GM21381 (cell line): ENCODE results near the gene MRFAP1.

Experiments
- ATAC-seq: cut with Tn5 transposase; IDR thresholded peaks from one replicate; pipeline ENCODE4 v1.9.1; 2021; ENCODE audit warnings: mild to moderate bottlenecking, moderate library complexity; ENCODE audit not compliant: unreplicated experiment

Gene MRFAP1

DNA sequence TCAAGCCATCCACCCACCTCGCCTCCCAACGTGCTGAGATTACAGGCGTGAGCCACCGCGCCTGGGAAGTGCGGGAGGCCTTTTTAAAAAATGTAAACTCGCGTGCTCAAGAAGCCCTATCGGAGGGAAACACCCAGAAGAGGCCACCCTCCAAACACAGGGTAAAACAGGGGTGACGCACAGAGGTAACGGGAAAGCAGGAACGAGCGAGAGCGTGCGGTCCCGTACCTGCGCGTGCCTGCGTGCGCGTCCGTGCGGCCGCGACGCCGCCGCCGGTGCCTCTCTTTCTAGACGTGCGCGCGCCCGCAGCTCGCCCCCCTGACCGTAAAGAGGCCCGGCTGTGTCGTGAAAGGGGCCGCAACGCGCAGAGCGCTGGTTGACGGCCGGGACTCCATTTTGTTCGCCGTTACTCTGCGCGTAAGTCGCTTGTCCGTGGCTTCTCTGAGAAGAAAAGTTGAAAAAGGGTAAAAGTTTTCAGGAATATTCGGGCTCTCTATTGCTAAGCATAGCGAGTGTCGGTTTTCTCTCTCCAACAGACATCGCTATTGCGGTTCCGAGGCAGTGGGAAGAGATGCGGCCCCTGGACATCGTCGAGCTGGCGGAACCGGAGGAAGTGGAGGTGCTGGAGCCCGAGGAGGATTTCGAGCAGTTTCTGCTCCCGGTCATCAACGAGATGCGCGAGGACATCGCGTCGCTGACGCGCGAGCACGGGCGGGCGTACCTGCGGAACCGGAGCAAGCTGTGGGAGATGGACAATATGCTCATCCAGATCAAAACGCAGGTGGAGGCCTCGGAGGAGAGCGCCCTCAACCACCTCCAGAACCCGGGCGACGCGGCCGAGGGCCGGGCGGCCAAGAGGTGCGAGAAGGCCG lies at the start of gene MRFAP1:
Gene MRFAP1 (plus strand): TSS at position 394 of the 872 bp plus-strand sequence. CDS start 178 bp downstream, at position 572.
- peak; percentile 83 for ATAC-seq

- ATAC-seq: peak; percentile 46
Observed at GRCh38 chr4:6591313-6591712, 49.2 kb upstream of the MRFAP1 start.

DNA sequence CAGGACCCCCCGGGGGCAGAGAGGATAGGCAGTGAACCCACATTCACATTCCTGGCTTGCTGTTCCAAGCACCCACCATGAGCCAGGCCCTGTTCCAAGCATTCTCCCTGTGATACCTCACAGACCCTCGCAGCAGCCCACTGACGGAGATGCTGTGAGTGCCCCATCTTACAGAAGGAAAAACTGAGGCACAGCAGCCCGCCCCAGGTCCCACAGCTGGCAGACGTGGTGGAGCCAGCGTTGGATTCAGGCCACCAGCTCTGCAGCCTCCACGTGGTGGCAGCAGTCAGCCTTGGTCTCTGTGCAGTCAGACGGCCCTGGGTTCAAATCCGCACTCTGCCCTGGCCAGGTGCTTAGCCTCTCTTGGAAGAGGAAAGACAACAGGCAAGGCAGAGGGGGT lies 48.7 kb upstream of the MRFAP1 start:
- no peak for ATAC-seq

DNA sequence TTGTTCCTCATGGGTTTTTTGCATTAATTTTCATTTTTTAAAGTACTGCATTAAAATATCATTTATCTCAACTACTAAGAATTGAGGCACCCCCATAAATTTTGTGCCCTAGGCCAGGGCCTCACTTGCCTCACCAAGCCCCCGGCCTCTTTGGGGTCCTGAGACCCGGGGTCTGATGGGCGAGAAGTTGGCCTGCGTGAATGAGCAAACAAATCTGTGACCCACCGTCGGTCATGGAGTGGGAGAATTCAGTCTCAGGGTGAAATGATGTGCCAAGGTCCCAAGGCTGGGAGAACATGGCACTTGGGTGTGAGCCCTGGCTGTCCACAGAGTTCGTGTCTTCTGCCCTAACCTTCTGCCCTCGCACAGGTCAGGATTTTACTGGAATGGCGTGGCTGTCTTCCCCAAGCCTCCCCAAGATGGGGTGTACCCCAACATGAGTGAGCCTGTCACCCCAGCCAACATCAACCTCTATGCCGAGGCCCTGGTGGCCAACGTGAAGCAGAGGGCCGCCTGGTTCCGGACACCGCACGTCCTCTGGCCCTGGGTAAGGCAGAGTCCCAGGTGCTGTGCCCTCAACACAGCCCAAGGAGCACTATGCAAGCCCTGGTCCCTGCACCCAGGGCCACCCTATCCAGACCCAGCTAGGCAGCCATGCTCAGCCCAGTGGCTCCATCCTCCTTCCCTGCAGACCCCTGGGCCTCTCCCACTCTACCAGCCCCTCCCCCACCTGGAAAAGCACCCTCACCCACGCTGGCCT lies 47.5 kb upstream of the MRFAP1 start:
- ATAC-seq: no peak

DNA sequence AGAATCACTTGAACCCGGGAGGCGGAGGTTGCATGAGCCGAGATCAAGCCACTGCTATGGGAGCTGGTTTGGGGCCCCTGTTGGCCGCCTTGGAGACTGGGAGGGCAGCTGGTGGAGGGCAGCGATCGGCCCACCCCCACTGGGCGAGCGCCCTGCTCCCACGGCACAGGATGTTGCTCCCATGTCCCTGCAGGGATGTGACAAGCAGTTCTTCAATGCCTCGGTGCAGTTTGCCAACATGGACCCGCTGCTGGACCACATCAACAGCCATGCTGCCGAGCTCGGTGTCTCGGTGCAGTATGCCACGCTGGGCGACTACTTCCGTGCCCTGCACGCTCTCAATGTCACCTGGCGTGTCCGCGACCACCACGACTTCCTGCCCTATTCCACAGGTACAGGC lies 46.1 kb upstream of the MRFAP1 start:
- no peak for ATAC-seq

DNA sequence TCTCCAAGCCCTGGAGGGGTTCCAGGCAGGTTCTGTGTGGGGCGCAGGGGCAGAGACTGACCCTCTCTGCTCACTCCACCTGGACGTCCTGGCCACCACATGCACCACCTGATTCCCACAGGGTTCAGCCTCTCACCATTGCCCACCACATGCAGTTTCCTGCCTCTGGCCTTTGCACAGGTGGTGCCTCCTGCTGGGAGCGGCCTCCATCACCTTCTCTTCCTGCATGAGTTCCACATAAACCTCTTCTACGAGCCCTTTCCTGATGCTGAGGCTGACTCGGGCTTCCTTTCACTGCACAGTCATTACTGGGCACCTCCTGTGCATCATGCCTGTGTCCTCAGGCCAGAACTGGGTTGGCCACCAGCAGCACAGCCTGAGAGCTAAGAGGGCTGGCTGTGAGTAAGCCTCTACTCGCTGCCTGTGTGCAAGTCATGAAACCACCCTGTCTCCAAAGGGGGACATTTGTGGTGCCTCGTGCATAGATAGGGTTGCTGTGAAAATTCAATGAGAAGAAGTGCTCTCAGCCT lies 45.6 kb upstream of the MRFAP1 start:
- no peak for ATAC-seq

DNA sequence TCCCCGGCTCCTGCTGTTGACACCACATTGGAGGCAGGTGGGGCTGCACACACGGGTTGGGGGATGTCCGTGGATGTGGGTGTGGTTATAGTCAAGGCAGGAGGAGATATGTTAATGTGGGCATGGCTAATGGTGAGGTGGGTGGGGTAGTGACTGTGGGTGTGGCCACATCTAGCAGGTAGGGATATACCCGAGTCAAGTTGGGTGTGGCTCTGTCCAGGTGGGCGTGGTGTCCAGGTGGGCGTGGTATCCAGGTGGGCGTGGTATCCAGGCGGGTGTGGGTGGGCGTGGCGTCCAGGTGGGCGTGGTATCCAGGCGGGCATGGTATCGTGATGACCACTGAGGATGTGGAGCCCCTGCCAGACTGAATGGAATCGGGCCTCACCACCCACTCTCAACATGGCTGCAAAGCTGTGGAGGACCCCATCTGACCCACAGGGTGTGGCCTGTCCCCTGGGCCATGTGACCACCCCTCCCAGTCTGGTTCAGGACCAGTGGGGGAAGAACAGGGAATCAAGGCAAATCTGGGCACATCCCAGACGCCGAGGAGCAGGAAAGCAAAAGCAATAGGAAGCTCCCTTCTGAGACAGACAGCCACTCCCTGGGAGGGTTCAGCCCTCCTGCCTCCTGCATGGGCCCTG lies 44.5 kb upstream of the MRFAP1 start:
- ATAC-seq: no peak

DNA sequence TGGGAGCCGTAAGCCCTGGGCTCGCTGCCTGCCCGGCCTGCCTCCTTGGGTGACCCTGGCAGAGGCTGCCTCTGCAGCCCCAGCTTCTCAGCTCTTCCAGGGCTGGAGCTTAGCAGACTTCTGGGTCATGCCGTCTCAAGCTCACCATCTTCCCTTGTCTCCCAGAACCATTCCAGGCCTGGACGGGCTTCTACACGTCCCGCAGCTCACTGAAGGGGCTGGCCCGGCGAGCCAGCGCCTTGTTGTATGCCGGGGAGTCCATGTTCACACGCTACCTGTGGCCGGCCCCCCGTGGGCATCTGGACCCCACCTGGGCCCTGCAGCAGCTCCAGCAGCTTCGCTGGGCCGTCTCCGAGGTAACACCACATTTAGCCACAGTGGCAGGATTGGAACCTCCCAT lies 43.5 kb upstream of the MRFAP1 start:
- ATAC-seq: no peak

DNA sequence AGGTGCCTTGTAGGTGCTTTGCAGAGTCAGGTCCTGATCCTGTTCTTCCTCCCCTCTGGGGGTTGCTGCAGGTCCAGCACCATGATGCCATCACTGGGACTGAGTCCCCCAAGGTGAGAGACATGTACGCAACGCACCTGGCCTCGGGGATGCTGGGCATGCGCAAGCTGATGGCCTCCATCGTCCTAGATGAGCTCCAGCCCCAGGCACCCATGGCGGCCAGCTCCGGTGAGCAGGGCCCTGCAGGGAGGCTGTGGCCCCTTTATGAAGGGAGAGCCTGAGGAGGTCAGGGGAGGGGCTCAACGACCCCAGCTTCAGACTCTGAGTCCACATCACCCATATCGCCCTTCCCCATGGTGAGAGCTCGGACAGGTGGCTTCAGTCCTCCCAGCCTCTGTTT lies 42.4 kb upstream of the MRFAP1 start:
- ATAC-seq: no peak

DNA sequence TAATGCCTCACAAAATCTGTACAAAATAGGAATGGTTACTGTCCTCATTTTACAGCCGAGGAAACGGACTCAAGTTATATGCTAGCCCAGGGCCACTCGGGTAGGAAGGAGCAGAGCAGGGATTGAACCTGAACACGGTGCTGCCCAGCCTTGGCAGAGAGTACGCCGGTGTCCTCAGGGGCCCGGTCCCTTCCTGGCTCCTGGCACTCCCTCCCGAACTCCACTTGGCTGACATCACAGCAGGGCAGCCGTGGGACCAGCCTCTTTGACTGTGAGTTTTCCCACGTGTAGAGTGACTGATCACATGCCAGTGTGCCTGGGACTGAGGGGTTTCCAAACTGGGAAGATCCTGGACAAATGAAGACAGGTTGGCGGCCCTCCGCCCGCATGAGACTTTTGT lies 41.8 kb upstream of the MRFAP1 start:
- no peak for ATAC-seq

DNA sequence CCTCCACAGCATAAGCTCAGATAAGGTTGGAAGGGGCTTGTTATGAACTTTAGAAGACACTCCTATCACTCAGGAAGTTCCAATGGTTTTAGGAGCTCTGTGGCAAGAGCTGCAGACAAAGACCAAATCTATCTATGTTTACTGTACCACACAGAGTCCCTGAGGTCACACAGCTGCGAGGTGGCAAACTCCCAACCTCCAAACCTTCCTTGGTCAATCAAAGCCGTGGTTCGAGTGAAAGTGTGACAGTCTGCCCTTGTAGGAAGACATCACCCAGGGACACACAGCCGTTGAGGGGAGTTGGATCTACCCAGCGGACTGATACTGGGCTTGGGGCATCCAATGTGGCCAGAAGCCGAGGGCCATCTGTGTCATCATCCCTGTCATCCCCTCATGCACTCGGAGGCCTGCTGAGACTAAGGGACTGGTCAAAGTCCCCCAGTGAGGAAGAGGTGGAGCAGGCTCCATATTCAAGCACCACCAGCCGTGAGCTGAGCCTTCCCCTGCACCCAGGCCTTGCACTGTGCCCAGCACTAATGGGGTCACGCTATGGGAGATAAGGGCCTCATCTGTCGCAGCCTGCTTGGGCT lies 38.7 kb upstream of the MRFAP1 start:
- ATAC-seq: no peak

GRCh38 chr4:6602289-6602688 lies 38.2 kb upstream of the MRFAP1 start:
- ATAC-seq: no peak

DNA sequence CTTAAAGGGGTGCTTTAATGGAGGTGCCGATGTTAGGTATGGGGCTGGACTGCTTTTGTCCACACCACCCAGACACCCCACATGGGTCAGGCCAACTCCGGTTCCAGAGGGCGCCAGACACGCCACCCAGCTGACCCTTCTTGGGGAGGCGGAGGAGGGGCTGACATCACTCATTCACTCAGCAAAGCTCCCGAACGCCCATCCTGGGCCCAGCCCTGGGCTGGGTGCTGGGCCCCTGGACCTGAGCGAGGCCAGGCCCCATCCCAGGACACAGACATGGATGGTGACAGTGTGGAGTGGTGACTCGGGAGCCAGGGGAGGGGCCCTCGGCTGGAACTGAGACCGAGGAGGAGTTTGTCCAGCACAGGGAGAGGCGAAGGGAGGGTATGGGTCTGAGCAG lies 37.4 kb upstream of the MRFAP1 start:
- ATAC-seq: no peak

GRCh38 chr4:6605114-6605513 lies 35.4 kb upstream of the MRFAP1 start:
- no peak for ATAC-seq

- no peak for ATAC-seq
Observed at GRCh38 chr4:6605605-6606004, 34.9 kb upstream of the MRFAP1 start.

DNA sequence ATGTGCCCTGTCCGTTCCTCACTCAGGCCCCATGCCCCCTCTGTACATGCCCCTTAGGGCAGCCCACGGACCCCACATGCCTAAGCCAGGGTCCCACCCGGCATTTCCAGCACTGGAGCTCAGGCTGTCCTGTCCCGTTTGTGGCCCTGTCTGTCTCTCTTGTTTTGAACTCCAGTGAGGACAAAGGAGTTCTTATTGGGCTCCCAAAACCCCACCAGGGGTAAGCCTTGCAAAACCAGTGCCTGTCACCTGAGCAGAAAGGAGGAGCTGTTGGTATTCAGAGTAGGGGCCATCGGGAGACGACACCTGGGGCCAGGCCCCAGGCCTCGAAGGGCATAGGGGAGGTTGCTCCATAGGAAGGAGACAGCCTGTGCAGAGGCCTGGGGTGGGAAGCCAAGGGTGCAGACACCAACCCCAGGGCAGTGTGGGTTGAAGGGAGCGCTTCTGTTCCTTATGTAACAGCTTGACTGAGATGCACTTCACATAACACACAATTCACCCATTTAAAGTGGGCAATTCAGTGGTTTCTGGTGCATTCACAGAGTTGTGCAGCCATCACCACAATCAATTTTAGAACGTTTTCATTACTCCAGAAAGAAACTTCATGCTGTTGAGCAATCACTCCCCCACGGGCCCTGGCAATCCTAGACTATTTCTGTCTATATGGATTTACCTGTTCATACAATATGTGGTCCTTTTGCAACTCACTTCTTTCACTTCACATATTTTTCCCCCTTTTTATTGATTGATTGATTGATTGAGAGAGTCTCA lies 33.8 kb upstream of the MRFAP1 start:
- ATAC-seq: no peak

DNA sequence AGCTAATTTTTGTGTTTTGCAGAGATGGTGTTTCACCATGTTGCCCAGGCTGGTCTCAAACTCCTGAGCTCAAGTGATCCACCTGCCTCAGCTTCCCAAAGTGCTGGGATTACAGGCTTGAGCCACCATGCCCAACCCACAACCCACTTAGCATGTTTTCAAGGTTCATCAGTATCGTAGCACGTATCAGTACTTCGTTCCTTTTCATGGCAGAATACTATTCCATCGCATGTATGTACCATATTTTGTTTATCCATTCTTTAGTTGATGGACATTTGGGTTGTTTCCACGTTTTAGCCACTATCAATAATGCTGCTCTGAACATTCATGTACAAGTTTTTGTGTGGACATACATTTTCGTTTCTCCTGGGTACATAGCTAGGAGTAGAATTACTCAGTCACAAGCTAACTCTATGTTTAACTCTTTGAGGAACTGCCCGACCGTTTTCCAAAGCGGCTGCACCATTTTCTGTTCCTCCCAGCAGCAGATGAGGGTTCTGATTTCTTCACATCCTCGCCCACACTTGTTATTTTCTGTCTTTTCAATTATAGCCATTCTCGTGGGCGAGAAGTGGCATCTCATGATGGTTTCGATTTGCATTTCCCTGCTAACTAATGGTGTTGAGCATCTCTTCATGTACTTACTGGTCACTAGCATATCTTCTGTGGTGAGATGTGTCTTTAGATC lies 33.0 kb upstream of the MRFAP1 start:
- no peak for ATAC-seq

DNA sequence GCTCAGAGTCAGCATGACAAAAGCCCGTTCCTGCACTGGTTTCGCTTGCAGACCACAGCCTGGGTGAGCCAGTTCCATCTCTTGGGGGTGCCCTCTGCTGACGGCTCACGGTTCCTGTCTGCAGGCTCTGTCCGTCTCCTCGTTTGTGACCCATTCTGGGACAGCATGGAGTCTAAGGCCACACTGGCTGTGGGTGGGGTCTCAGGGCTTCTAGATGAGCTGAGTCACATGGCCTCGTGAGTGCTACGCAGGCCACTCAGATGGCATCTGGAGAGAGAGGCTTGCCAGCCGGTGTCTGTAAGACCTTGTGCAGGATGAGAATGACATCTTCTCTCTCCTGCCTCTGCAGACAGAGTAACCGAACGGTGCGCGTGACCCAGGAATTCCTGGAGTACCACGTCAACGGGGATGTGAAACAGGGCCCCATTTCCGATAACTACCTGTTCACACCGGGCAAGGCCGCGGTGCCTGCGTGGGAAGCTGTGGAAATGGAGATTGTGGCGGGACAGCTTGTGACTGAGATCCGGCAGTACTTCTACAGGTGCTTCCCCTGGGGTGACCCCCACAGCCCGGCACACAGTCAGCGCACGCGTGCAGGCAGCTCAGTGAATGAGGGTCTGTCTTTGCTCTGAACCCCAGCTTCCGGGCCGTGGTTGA lies 31.6 kb upstream of the MRFAP1 start:
- ATAC-seq: no peak

GRCh38 chr4:6609415-6610079 lies 30.9 kb upstream of the MRFAP1 start:
- no peak for ATAC-seq
